WTC11 (cell line): ENCODE measurements around the gene NFIA.

Experiments
- ATF1 ChIP-seq: sonication (generic); formaldehyde crosslinking; IDR thresholded peaks from 2 replicates; pipeline ENCODE4 v1.8.1; 2023; ENCODE audit warnings: mild to moderate bottlenecking, moderate library complexity, missing genetic modification reagents
- CREB1 ChIP-seq: sonication (generic); formaldehyde crosslinking; IDR thresholded peaks from 2 replicates; pipeline ENCODE4 v1.8.0; 2023; ENCODE audit warnings: mild to moderate bottlenecking, missing genetic modification reagents
- E2F1 ChIP-seq: sonication (generic); formaldehyde crosslinking; IDR thresholded peaks from 2 replicates; pipeline ENCODE4 v1.8.0; 2022; ENCODE audit warnings: mild to moderate bottlenecking, missing genetic modification reagents
- ELF4 ChIP-seq: sonication (generic); formaldehyde crosslinking; IDR thresholded peaks from 2 replicates; pipeline ENCODE4 v1.8.1; 2022; ENCODE audit warnings: low read depth, mild to moderate bottlenecking, moderate library complexity, missing genetic modification reagents
- ETV6 ChIP-seq: sonication (generic); formaldehyde crosslinking; IDR thresholded peaks from 2 replicates; pipeline ENCODE4 v1.8.1; 2022; ENCODE audit warnings: mild to moderate bottlenecking, missing genetic modification reagents
- FOXP1 ChIP-seq: sonication (generic); formaldehyde crosslinking; IDR thresholded peaks from 2 replicates; pipeline ENCODE4 v1.8.0; 2022; ENCODE audit warnings: missing genetic modification reagents, mild to moderate bottlenecking, moderate library complexity, borderline replicate concordance
- ZNF219 ChIP-seq: sonication (generic); formaldehyde crosslinking; IDR thresholded peaks from 2 replicates; pipeline ENCODE4 v1.8.0; 2023; ENCODE audit warnings: missing genetic modification reagents, mild to moderate bottlenecking, borderline replicate concordance
- TF ChIP-seq, protein P1 (sequence below): fragments of 200-600 bp; IDR thresholded peaks from 2 replicates; pipeline ENCODE4 v1.8.0; 2022; ENCODE audit warnings: antibody characterized with exemption

DNA sequence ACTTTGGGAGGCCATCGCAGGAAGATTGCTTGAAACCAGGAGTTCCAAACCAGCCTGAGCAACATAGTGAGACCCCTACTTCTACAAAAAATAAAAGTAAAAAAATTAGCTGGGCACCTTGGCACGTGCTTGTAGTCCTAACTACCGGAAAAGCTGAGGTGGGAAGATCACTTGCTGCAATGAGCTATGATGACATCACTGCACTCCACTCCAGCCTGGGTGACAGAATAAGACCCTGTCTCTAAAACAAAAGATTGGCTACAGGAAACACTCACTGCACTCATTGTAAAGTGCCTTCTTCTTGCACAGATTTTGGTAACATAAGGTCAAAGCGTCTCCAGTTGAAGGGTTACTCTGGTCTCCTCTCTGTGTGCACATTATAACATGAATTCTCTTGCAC is 336.8 kb downstream of the NFIA start:
- TF ChIP-seq, protein P1, sequence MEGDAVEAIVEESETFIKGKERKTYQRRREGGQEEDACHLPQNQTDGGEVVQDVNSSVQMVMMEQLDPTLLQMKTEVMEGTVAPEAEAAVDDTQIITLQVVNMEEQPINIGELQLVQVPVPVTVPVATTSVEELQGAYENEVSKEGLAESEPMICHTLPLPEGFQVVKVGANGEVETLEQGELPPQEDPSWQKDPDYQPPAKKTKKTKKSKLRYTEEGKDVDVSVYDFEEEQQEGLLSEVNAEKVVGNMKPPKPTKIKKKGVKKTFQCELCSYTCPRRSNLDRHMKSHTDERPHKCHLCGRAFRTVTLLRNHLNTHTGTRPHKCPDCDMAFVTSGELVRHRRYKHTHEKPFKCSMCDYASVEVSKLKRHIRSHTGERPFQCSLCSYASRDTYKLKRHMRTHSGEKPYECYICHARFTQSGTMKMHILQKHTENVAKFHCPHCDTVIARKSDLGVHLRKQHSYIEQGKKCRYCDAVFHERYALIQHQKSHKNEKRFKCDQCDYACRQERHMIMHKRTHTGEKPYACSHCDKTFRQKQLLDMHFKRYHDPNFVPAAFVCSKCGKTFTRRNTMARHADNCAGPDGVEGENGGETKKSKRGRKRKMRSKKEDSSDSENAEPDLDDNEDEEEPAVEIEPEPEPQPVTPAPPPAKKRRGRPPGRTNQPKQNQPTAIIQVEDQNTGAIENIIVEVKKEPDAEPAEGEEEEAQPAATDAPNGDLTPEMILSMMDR: no peak
- TF ChIP-seq FOXP1 (no peak), ETV6 (CRISPR knock-in tag) (no peak), ZNF219 (no peak), ELF4 (CRISPR knock-in tag) (no peak), ATF1 (CRISPR knock-in tag) (no peak), CREB1 (no peak), E2F1 (CRISPR knock-in tag) (no peak)
